ENCODE results near the gene PTGES2. TPM values are rescaled to one million over a fixed set of nuclear protein-coding genes. Genes with fewer than 3 reads are reported as not detected.

The PTGES2 gene
- polyA plus RNA-seq, 1 of the 3 experiments (the other 2 are of a cell fraction), result 141 TPM

GRCh38 chr9:128124873-128125579 is 2.5 kb downstream of the PTGES2 start:
- CTCF ChIA-PET, result interaction anchor here (0.7 to 6.3 kb wide), 13 partner anchors 9 to 188 kb away, joined by 3 to 82 read pairs (median 3); partner anchors contain the start of gene DPM2
- WGBS (ENCODE audit: low lambda C conversion rate), result 78% methylated on average over 15 of the region's 16 CpGs
- peaks cover 0 to 26% of the 10 kb centered on the region in 2 experiments for H3K36me3 ChIP-seq (replicated peaks in 1 of 2; ENCODE audit: control insufficient read depth in 1 of 2, insufficient read depth in 2 of 2, low read length in 1 of 2)
- H3F3A ChIP-seq (replicated peaks; ENCODE audit: insufficient read depth), result no peaks in the 10 kb centered on the region
- H3K27ac ChIP-seq (ENCODE audit: low read depth in 2 of 2, low read length in 1 of 2), result no peak overlapping the region; a peak in 1 of 4 replicates
- POLR2A ChIA-PET, result no interaction called here
- TF ChIP-seq, protein P1, sequence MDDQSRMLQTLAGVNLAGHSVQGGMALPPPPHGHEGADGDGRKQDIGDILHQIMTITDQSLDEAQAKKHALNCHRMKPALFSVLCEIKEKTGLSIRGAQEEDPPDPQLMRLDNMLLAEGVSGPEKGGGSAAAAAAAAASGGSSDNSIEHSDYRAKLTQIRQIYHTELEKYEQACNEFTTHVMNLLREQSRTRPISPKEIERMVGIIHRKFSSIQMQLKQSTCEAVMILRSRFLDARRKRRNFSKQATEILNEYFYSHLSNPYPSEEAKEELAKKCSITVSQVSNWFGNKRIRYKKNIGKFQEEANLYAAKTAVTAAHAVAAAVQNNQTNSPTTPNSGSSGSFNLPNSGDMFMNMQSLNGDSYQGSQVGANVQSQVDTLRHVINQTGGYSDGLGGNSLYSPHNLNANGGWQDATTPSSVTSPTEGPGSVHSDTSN (IDR thresholded peaks at IDR 0.05), result no peak
- TF ChIP-seq, protein P2, sequence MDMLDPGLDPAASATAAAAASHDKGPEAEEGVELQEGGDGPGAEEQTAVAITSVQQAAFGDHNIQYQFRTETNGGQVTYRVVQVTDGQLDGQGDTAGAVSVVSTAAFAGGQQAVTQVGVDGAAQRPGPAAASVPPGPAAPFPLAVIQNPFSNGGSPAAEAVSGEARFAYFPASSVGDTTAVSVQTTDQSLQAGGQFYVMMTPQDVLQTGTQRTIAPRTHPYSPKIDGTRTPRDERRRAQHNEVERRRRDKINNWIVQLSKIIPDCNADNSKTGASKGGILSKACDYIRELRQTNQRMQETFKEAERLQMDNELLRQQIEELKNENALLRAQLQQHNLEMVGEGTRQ (IDR thresholded peaks at IDR 0.05; ENCODE audit: borderline replicate concordance, low read depth, low read length), result no peak
- TF ChIP-seq SIN3A (IDR thresholded peaks at IDR 0.05; ENCODE audit: borderline replicate concordance, low read depth, low read length) (no peak), REST (IDR thresholded peaks at IDR 0.05; ENCODE audit: low read depth, low read length) (no peak), CTCF (IDR thresholded peaks at IDR 0.05) (peak; percentile 66), FOXJ3 (CRISPR knock-in tag; IDR thresholded peaks at IDR 0.05) (no peak), ELF1 (IDR thresholded peaks at IDR 0.05) (no peak), RAD21 (IDR thresholded peaks at IDR 0.05; ENCODE audit: low read length) (peak; percentile 44)
- H3K4me1 ChIP-seq (ENCODE audit: control insufficient read depth in 1 of 2, insufficient read depth in 2 of 2, low read depth in 1 of 2, low read length in 1 of 2), result peaks cover 0 to 22% of the 10 kb centered on the region in 2 experiments; a peak in 1 of 4 replicates
- H2AFZ ChIP-seq (ENCODE audit: low read depth), result no peak overlapping the region
- no peak overlapping the region for H3K9ac ChIP-seq
- H3K27me3 ChIP-seq (ENCODE audit: insufficient read depth), result no peaks in the 10 kb centered on the region
- DNase-seq, result peak; percentile 58
- no peaks in the 10 kb centered on the region for H3K9me3 ChIP-seq
- H4K20me1 ChIP-seq (ENCODE audit: insufficient read depth), result peaks cover 14% of the 10 kb centered on the region; the same call in 1 of the 2 replicates
- H3K9me2 ChIP-seq, result no peaks in the 10 kb centered on the region
- no peak overlapping the region for H3K4me2 ChIP-seq
- peaks cover 21% of the 10 kb centered on the region for H3K79me2 ChIP-seq (ENCODE audit: insufficient read depth)
- H3K4me3 ChIP-seq (ENCODE audit: low read depth in 2 of 2, low read length in 1 of 2), result no peak overlapping the region
